Kidney (tissue), 14 donors: ENCODE measurements around the gene C10orf90. TPM values are rescaled to one million over a fixed set of nuclear protein-coding genes. Genes with fewer than 3 reads are reported as not detected.
A peak's percentile ranks its signal among the peaks of the same experiment; 100 is the strongest.

Experiments
- DNase-seq, 5 donors: peaks; one replicate each; pipeline ENCODE4 v3.0.0-alpha.2; 2013 to 2020
- FAIRE-seq: peaks from 2 replicates; lab custom pipeline; 2012; peaks lifted over from hg19 to GRCh38; lab: Jason Lieb, UNC
- H3K27ac ChIP-seq, 2 donors: one replicate each; pipeline ENCODE4 v1.7.0; 2013; ENCODE audit warnings: low read depth in 2 of 2, low read length in 2 of 2, inconsistent platforms in 1 of 2
- H3K27me3 ChIP-seq: one replicate; pipeline ENCODE4 v1.7.1; 2013; ENCODE audit warnings: low read length, inconsistent platforms; ENCODE audit not compliant: control insufficient read depth, insufficient read depth
- H3K36me3 ChIP-seq, 3 donors: one replicate each; pipeline versions ENCODE4 v1.7.0 to v1.7.1; 2013; ENCODE audit warnings: low read length in 3 of 3, control low read depth in 1 of 3, inconsistent platforms in 1 of 3; ENCODE audit not compliant: insufficient read depth in 3 of 3, control insufficient read depth in 2 of 3
- H3K4me1 ChIP-seq, 3 donors: one replicate each; pipeline versions ENCODE4 v1.7.0 to v1.7.1; 2013; ENCODE audit warnings: low read length in 3 of 3, inconsistent platforms in 1 of 3, low read depth in 1 of 3; ENCODE audit not compliant: control insufficient read depth in 2 of 3, insufficient read depth in 2 of 3
- H3K4me3 ChIP-seq, 3 donors: one replicate each; pipeline versions ENCODE4 v1.7.0 to v1.8.1; 2013; ENCODE audit warnings: low read length in 3 of 3, control low read depth in 1 of 3, inconsistent platforms in 1 of 3
- H3K9ac ChIP-seq, 3 donors: one replicate each; pipeline versions ENCODE4 v1.7.0 to v1.7.1; 2013; ENCODE audit warnings: low read length in 3 of 3, control low read depth in 1 of 3, inconsistent platforms in 1 of 3
- H3K9me3 ChIP-seq, 3 donors: one replicate each; pipeline versions ENCODE4 v1.7.0 to v1.7.1; 2013; ENCODE audit warnings: low read length in 3 of 3, control low read depth in 1 of 3, inconsistent platforms in 1 of 3; ENCODE audit not compliant: control insufficient read depth in 2 of 3, insufficient read depth in 1 of 3
- intact Hi-C: fragments of 100-400 bp; cut with DNase I; formaldehyde crosslinking; loops from one replicate; pipeline ENCODE4 v1.11.1; 2022
- polyA plus RNA-seq: library from polyadenylated mRNA; stranded (reverse); fragments of 350-450 nt; fragmentation: Illumina TruSeq; extraction: RNeasy Lipid Tissue Mini Kit (QIAGEN cat#74804); gene quantifications from one replicate; pipeline ENCODE4 v1.2.3, GENCODE V29; 2014; ENCODE audit warnings: low read depth, low replicate concordance; ENCODE audit not compliant: insufficient read depth
- total RNA-seq: library from RNA; stranded (reverse); fragmentation: NEBNext Ultra II Directional; extraction: Animal tissue kit (Norgen Biotek cat#: 25700); gene quantifications from one replicate; pipeline ENCODE4 v1.2.1, GENCODE V29; 2021
- TF ChIP-seq, protein P1 (sequence below): IDR thresholded peaks from 3 replicates; pipeline ENCODE4 v1.5.1; 2012; ENCODE audit warnings: mild to moderate bottlenecking, moderate library complexity, borderline replicate concordance; ENCODE audit not compliant: insufficient read depth; ENCODE audit errors: extremely low read depth
- donor health status: control.
- donor health status: control.
- donor health status: control.
- donor health status: control.
- donor health status: control.
- donor health status: DM: yes; HTN: yes; CAD: no.
- donor health status: Normal renal cell carcinoma (clear cell type).

Gene C10orf90
- total and polyA plus RNA-seq, 2 donors from 2014 or later = 0.30 TPM; not detected in 1

DNA sequence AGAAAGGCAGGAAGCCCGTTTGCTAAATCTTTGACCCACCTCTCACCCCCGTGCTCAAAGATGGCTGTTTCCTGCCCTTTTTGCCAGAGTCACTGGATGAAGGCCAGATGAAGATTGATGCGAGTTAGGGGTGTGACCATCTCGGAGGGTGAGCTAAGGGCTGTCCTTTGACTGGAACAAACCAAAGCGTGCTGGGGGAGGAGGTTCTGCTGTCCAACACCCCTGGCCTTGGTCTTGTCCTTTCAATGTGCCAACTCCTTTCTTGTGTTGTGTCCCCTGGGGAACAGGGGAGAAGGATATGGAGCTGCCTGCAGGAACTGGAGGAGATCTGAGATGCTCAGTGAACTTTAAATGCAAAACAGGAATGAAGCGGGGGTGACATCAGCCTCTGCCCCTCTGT is 191.9 kb downstream of the C10orf90 start:
- Histone ChIP-seq H3K36me3 (no peaks in the 10 kb centered on the region), H3K4me3 (no peak overlapping the region), H3K27me3 (no peaks in the 10 kb centered on the region), H3K4me1 (no peaks in the 10 kb centered on the region), H3K27ac (no peak overlapping the region), H3K9ac (no peak overlapping the region), H3K9me3 (no peaks in the 10 kb centered on the region)
- FAIRE-seq (no peak), DNase-seq (peak in 2 of 5 donors; percentile 14 to 63)
- TF ChIP-seq, protein P1, sequence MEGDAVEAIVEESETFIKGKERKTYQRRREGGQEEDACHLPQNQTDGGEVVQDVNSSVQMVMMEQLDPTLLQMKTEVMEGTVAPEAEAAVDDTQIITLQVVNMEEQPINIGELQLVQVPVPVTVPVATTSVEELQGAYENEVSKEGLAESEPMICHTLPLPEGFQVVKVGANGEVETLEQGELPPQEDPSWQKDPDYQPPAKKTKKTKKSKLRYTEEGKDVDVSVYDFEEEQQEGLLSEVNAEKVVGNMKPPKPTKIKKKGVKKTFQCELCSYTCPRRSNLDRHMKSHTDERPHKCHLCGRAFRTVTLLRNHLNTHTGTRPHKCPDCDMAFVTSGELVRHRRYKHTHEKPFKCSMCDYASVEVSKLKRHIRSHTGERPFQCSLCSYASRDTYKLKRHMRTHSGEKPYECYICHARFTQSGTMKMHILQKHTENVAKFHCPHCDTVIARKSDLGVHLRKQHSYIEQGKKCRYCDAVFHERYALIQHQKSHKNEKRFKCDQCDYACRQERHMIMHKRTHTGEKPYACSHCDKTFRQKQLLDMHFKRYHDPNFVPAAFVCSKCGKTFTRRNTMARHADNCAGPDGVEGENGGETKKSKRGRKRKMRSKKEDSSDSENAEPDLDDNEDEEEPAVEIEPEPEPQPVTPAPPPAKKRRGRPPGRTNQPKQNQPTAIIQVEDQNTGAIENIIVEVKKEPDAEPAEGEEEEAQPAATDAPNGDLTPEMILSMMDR = no peak
- intact Hi-C loops = no loop called here

DNA sequence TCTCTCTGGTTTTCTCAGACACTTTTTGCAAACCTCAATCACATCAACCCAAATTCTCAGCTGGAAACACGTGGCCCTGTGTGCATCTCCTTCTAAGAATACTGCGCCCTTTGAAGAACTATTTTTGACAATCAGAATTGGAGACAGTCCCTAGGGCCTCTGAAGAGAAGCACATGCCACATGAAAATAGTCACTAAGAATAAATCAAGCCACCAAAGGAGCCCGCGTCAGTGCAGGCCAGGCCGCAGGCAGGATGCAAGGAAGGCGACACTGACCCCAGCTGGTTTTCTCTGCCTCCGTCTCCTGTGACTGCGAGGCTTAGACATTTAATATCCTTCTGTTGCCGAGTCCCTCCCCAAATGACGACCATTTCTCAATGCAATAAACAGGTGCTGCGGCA is 194.2 kb downstream of the C10orf90 start:
- FAIRE-seq = no peak

DNA sequence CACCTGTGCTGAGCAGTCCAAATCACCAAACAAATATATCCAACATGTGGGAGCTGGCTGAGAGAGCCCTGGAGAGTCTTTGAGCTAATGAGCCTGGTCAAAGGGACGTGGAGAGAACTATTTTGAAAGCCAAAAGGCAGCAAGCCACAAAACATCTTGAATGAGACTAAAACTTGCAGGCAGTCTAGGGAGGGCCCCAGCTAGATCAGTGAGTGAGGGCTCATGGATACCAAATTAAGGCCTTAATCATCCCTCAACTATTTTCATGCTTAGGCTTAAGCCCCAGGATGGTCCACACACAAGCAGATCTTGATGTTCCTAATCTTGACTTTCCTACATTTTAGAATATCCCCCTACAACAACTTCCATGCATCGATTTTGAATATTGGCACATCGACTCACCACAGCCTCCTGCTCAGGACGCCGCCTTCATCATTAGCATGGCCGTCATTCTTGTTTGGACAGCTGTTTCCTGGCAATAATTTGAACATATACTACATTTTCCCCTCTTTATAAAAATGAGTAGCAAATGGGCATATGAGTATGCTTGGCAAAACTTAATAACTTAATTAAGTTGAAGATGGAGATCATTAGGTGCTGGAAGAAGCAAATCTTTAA is 195.3 kb downstream of the C10orf90 start:
- no peaks in the 10 kb centered on the region for H3K4me1 ChIP-seq
- H3K27me3 ChIP-seq = no peaks in the 10 kb centered on the region
- DNase-seq (peak in 1 of 5 donors; percentile 11), FAIRE-seq (no peak)
- no peak overlapping the region for H3K27ac ChIP-seq
- TF ChIP-seq, protein P1 = no peak
- H3K4me3 ChIP-seq = no peak overlapping the region
- intact Hi-C loops = no loop called here
- H3K36me3 ChIP-seq = no peaks in the 10 kb centered on the region
- no peaks in the 10 kb centered on the region for H3K9me3 ChIP-seq
- no peak overlapping the region for H3K9ac ChIP-seq

More for the DNA sequence above, 194.2 kb downstream of the C10orf90 start:
- peak in 4 of 5 donors; percentile 71 to 89 (median 84) for DNase-seq
- no peaks in the 10 kb centered on the region for H3K4me1 ChIP-seq
- no peaks in the 10 kb centered on the region for H3K36me3 ChIP-seq
- TF ChIP-seq, protein P1 = no peak
- no peaks in the 10 kb centered on the region for H3K27me3 ChIP-seq
- no peak overlapping the region for H3K9ac ChIP-seq
- no peak overlapping the region for H3K4me3 ChIP-seq
- intact Hi-C loops = no loop called here
- no peak overlapping the region for H3K27ac ChIP-seq
- no peaks in the 10 kb centered on the region for H3K9me3 ChIP-seq
